ENCODE results near the gene CD163L1.
"Not testable (repeated sequence)": the region's sequence is repeated elsewhere in the genome, so short reads cannot be mapped to it uniquely, and the experiment has no call there.

The CD163L1 gene

DNA sequence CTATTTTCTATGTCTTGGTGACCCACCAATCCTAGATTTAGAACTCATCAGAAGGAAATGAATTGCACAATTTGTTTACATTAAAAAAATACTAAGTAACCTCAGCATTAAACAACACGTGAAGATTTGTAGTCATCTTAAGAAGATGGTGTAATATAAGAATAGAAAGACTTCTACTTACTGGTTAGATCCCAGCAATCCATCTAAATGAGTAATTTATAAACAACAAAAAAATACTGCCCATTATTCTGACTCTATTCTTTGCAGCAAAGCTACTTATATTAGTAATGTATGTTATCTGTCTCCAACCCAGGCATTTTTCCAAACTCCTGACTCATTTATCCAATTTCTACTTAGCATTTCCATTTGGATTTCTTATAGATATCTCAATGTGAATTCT lies 67.8 kb downstream of the CD163L1 start:
- no peak for DNase-seq
- TF ChIP-seq POLR2A (IDR thresholded peaks at IDR 0.05; ENCODE audit: low read length) (no peak), GATA1 (IDR thresholded peaks at IDR 0.05; ENCODE audit: low read depth, low read length) (no peak)

DNA sequence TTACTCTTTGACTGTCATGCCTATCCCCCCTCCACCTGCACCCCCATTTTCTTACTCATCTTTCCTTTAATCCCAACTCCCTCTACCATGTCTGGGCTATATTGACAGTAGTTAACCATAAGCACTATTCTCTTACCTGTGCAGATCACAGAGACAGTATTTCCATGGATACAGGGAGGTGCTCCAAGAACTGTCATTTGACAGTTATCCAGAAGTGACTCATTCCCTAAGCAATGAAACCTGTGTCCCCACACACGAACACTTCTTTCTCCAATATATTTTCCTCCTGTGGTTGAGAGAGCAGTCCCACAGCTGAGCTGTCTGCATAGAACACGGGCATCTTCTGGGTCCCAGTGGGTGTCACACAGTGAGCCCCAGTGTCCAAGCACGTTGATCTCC lies 68.8 kb downstream of the CD163L1 start:
- no peak for TF ChIP-seq GATA1 (IDR thresholded peaks at IDR 0.05; ENCODE audit: low read depth, low read length)
- no peak for TF ChIP-seq POLR2A (IDR thresholded peaks at IDR 0.05; ENCODE audit: low read length)
- DNase-seq: no peak

DNA sequence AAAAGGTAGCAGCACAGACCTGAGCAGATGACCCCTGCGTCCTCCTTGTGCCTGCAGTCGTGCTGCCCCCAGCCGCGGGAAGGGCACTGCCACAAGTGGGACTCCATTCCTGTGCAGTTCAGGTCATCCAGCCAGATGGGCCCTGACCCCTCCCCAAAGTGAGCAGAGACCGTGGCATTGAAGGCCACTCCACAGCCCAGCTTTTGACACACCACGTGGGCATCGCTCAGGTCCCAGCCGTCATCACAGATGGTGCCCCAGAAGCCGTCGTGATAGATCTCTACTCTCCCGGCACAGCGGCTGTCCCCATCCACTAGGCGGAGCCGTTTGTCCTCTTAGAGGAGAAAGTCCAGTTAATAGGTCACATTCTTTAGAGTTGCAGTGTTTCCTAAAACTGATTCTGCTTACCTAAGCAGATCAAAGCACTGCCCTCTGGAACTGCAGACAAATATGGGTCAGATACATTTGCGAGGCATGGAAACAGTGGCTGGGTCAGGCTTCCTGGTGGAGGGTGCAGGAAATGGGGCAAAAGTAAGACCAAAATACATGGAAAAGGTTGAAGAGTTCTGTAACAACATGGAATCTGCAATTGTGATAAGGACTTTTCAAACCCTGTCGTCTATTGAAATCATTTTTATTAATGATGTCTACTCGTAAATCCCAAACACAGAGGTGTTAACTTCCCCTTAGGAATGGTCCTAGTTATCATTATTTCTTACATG lies 69.4 kb downstream of the CD163L1 start:
- no peak for TF ChIP-seq POLR2A (IDR thresholded peaks at IDR 0.05; ENCODE audit: low read length)
- TF ChIP-seq GATA1 (IDR thresholded peaks at IDR 0.05; ENCODE audit: low read depth, low read length): no peak

DNA sequence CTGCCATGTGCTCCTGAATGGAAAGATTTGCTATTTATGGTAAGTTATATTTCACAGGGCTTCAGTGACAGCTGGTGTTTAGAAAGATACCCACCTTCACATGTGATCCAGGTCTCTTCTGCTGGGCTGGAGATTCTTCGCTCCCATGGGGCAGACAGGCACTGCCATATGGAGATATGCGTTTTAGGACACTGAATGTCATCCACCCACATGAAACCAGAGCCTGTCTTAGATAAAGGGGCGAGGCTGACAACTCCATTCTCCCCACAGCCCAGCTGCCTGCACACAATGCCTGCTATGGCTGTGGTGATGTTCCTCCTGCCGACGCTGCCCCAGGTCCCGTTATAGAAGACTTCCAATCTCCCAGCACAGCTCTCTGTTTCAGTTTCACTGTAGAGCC lies 70.7 kb downstream of the CD163L1 start:
- DNase-seq: peak; percentile 32 to 76

More for the DNA sequence above, 69.4 kb downstream of the CD163L1 start:
- peak; percentile 53 to 62 for DNase-seq

DNA sequence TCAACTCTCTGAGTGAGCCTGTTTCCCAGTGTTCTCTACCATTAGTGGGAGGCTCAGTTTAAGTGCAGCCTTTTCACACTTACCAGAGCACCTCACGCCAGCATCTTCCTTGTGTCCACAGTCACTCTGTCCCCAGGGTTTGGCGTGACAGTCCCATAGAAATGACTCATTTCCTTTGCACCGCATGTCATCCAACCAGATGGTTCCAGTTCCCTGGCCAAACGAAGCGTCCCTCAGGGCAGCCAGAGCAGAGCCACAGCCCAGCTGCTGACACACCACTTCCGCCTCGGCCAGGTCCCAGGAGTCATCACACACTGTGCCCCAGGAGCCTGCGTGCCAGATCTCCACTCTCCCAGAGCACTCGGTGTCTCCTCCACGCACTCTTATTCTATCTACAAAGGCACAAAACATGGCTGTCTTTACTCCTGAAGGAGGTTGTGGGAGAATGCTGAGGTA lies 74.7 kb downstream of the CD163L1 start:
- no peak for TF ChIP-seq GATA1 (IDR thresholded peaks at IDR 0.05; ENCODE audit: low read depth, low read length)
- TF ChIP-seq POLR2A (IDR thresholded peaks at IDR 0.05; ENCODE audit: low read length): no peak
- DNase-seq: no peak

More for the DNA sequence above, 70.7 kb downstream of the CD163L1 start:
- no peak for TF ChIP-seq GATA1 (IDR thresholded peaks at IDR 0.05; ENCODE audit: low read depth, low read length)
- no peak for TF ChIP-seq POLR2A (IDR thresholded peaks at IDR 0.05; ENCODE audit: low read length)

DNA sequence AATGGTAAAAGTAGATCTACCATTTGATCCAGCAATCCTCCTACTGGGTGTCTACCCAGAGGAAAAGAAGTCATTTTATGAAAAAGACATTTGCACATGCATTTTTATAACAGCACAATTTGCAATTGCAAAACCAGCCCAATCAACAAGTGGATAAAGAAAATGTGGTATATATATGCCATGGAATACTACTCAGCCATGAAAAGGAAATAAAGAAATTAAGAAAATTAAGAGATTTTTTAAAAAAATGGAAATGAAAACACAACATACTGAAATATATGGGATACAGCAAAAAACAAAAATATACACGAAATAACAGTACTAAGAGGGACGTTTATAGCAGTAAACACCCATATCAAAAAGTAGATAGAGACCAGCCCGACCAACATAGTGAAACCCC lies 81.2 kb downstream of the CD163L1 start:
- TF ChIP-seq GATA1 (IDR thresholded peaks at IDR 0.05; ENCODE audit: low read depth, low read length) (no peak), POLR2A (IDR thresholded peaks at IDR 0.05; ENCODE audit: low read length) (no peak)

DNA sequence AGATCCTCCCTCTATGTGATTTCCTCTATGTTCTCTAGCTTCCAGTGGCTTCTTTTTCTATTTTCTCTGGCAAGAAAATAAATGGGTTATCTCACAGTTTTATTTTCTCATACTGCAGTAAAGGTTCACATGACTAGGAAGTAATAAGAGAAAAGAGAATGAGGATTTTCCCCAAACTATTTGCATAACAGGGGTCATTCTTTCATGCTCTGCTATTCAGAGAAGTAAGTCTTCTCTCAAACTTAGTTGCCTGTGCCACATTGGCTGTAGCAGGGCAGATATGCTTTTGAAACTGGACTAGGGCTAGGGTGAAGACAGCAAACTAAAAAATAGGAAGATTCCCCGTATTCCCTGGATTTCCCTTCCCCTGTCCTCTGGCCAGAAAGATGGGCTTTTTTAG lies 82.7 kb downstream of the CD163L1 start:
- DNase-seq: no peak

More for the DNA sequence above, 81.2 kb downstream of the CD163L1 start:
- no peak for DNase-seq

DNA sequence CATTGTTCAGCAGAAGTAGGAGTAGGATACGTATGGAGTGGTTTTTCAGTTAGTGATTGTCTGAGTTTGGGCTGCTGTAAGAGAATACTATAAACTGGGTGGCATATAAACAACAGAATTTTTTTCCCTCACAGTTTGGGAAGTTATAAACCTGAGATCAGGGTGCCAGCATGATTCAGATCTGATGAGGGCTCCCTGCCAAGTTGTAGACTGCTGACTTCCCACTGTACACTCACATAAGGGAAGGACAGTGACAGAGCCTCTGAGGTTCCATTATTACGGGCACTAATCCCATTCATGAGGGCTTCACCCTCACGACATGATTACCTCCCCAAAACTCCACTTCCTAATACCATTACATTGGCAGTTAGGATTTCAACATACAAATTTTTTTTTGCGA lies 89.4 kb downstream of the CD163L1 start:
- no peak for TF ChIP-seq GATA1 (IDR thresholded peaks at IDR 0.05; ENCODE audit: low read depth, low read length)
- TF ChIP-seq POLR2A (IDR thresholded peaks at IDR 0.05; ENCODE audit: low read length): no peak
- peak; percentile 27 to 33 for DNase-seq

More for the DNA sequence above, 82.7 kb downstream of the CD163L1 start:
- TF ChIP-seq POLR2A (IDR thresholded peaks at IDR 0.05; ENCODE audit: low read length) (no peak), GATA1 (IDR thresholded peaks at IDR 0.05; ENCODE audit: low read depth, low read length) (no peak)

DNA sequence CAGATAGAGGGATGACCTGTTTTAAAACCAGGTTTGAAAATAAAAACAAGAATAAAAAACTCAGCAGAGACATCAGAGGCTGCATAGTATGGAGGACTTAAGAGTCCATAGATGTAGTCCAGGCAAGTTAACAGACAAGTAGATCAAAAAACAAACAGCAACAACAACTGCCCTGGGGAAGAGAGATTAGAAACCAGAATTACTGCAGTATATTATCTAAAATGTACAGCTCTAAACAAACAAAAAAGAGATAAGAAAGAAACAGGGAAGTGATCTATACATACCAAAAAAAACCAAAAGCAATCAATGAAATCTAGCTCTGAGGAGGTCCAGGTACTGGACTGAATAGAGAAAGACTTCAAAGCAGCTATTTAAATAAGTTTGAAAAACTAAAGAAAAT lies 91.3 kb downstream of the CD163L1 start:
- peak; percentile 29 to 76 for DNase-seq
- TF ChIP-seq POLR2A (IDR thresholded peaks at IDR 0.05; ENCODE audit: low read length) (no peak), GATA1 (IDR thresholded peaks at IDR 0.05; ENCODE audit: low read depth, low read length) (no peak)

DNA sequence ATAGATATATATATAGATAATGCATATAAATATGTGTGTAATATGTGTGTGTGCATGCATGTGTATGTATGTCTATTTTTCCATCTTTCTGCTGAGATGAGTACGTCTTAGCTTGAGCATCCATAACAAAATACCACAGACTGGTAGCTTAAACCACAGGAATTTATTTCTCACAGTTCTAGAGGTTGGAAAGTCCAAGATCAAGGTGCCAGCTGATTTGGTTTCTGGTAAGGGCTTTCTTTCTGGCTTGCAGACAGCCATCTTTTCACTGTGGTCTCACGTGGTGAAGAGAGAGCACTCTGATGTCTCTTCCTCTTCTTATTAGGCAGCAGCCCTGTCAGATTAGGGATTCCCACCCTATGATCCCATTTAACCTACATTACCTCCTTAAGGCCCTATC lies 92.8 kb downstream of the CD163L1 start:
- no peak for DNase-seq
- TF ChIP-seq POLR2A (IDR thresholded peaks at IDR 0.05; ENCODE audit: low read length) (no peak), GATA1 (IDR thresholded peaks at IDR 0.05; ENCODE audit: low read depth, low read length) (no peak)

DNA sequence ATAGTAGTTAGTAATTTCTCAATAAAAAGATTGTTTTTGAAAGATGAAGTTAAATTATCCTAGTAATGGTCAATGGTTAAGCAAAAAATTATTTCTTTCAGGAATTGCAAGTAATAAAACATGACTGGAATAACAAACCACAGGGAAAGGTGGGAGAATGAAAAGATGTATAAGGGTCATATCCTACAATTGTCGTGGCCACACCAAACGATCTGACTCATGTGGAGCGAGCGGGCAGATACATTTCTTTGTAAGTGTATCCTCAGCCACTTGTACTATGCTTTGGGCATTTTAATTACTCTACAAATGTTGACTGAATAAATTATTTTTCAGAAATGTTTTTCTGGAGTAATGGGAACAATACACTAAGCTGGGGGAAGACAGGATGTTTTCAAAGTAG lies 94.5 kb downstream of the CD163L1 start:
- DNase-seq: no peak
- no peak for TF ChIP-seq GATA1 (IDR thresholded peaks at IDR 0.05; ENCODE audit: low read depth, low read length)
- no peak for TF ChIP-seq POLR2A (IDR thresholded peaks at IDR 0.05; ENCODE audit: low read length)

DNA sequence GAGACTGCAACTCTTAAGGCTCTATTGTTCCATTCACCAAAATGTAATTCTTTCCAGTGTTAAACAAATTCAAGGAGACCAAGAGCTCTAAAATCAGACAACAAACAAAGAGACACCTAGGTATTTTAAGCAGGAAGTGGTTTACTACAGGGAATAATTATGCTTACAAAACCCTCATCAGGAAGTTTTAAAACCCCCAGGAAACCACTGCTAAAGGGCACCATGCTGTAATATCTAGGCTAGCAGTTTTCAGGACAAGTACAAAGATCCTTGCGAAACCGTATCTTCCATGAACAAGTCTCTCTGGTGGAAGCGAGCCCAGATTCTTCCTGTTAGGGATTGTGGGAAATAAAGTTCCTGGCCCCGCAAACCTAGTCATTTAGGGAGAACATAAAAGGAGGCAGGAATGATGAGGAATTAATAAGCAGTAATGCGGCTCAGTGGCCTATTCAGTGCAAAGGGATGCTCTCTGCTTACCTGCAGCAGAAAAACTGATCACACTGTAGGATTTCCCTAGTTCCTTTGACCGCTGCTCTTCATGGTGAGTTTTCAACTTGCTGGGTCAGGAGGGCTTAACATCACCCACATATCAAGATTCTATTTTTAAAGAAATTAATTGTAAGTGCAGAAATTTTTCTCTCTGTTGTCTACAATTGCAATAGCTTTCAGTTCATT lies 97.3 kb downstream of the CD163L1 start:
- DNase-seq: no peak

DNA sequence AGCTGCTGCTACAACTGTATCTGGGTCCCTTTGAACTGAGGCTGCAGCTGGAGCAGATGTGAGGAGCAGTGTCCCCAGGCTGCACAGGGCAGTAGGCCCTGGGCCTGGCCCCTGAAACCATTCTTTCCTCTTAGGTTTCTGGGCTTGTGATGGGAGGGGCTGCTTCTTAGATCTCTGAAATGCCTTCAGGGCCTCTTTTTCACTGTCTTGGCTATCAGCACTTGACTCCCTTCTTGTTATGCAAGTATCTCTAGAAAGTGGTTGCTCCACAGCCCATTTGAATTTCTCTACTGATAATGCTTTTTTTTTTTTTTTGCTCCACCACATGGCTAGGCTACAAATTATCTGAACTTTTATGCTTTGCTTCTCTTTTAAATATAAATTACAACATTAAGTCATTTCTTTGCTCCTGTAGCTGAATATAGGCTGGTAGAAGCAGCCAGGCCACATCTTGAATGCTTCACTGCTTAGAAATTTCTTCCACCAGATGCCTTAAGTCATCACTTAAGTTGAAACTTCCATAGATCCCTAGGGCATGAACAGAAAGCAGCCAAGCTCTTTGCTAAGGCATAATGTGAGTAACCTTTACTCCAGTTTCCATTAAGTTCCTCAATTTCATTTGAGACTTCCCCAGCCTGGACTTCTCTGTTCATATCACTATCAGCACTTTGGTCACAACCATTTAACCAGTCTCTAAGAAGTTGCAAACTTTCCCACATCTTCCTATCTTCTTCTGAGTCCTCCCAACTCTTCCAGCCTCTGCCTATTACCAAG lies 98.9 kb downstream of the CD163L1 start:
- peak; percentile 31 to 64 for DNase-seq
- TF ChIP-seq POLR2A (IDR thresholded peaks at IDR 0.05; ENCODE audit: low read length): no peak
- TF ChIP-seq GATA1 (IDR thresholded peaks at IDR 0.05; ENCODE audit: low read depth, low read length): no peak

More for the DNA sequence above, 97.3 kb downstream of the CD163L1 start:
- TF ChIP-seq GATA1 (IDR thresholded peaks at IDR 0.05; ENCODE audit: low read depth, low read length): no peak
- TF ChIP-seq POLR2A (IDR thresholded peaks at IDR 0.05; ENCODE audit: low read length): no peak

DNA sequence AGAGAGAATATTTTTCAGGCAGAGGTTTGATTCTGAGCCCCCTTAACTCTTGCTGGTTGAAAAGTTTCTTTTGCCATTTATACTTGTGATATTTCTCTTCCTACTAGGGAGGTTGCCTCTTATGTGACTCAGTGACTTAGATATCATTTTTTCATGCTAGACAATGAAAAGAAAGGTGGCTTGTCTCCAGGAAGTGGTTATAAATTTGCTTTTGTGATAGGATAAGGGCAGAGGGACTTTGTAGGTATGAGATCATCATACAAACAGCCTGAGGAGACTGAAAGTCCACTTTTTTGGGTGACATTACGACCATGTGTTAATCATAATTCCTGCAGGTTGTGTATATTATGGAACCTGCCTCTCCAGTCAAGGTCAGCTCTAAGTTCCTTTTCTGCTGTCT lies 104.3 kb downstream of the CD163L1 start:
- DNase-seq: no peak
- TF ChIP-seq POLR2A (IDR thresholded peaks at IDR 0.05; ENCODE audit: low read length): no peak
- TF ChIP-seq GATA1 (IDR thresholded peaks at IDR 0.05; ENCODE audit: low read depth, low read length): no peak

DNA sequence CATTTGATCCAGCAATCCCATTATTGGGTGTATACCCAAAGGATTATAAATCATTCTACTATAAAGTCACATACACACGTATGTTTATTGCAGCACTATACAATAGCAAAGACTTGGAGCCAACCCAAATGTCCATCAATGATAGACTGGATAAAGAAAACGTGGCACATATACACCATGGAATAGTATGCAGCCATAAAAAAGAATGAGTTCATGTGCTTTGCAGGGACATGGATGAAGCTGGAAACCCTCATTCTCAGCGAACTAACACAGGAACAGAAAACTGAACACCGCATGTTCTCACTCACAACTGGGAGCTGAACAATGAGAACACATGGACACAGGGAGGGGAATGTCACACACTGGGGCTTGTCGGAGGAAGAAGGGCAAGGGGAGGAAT lies 106.2 kb downstream of the CD163L1 start:
- DNase-seq: not testable (repeated sequence)

Measured in erythroblast (primary cell).